Cortex of kidney (tissue), 1 donor: ENCODE measurements around the gene ACOT7.

Source experiments
- DNase-seq: peaks from one replicate; lab custom pipeline; 2025; lab: John Stamatoyannopoulos, UW

The ACOT7 gene

GRCh38 chr1:6424000-6424565, 30.5 kb upstream of the ACOT7 start:
- DNase-seq = no peak

- no peak for DNase-seq
Measured at GRCh38 chr1:6423321-6423999, 29.9 kb upstream of the ACOT7 start.

GRCh38 chr1:6421266-6421665, 27.7 kb upstream of the ACOT7 start:
- DNase-seq = no peak

- DNase-seq = no peak
Measured at GRCh38 chr1:6420454-6421042, 27.0 kb upstream of the ACOT7 start.

- DNase-seq = no peak
Measured at GRCh38 chr1:6419804-6420453, 26.4 kb upstream of the ACOT7 start, which contains the start of gene HES2. Gene HES2 (minus strand): TSS chr1:6419919. CDS start chr1:6419820, 99 bp downstream.

- DNase-seq = no peak
Measured at GRCh38 chr1:6419397-6419803, 25.8 kb upstream of the ACOT7 start.

- DNase-seq = no peak
Measured at GRCh38 chr1:6418668-6419396, 25.3 kb upstream of the ACOT7 start.

- no peak for DNase-seq
Measured at GRCh38 chr1:6417961-6418667, 24.5 kb upstream of the ACOT7 start.

GRCh38 chr1:6416906-6417305, 23.3 kb upstream of the ACOT7 start:
- no peak for DNase-seq

- no peak for DNase-seq
Measured at GRCh38 chr1:6416295-6416656, 22.7 kb upstream of the ACOT7 start.

- no peak for DNase-seq
Measured at GRCh38 chr1:6414881-6415626, 21.5 kb upstream of the ACOT7 start.

GRCh38 chr1:6414443-6414844, 20.9 kb upstream of the ACOT7 start:
- no peak for DNase-seq

- DNase-seq = no peak
Measured at GRCh38 chr1:6412896-6413295, 19.3 kb upstream of the ACOT7 start.

- no peak for DNase-seq
Measured at GRCh38 chr1:6410248-6410893, 16.8 kb upstream of the ACOT7 start.

GRCh38 chr1:6409733-6410132, 16.2 kb upstream of the ACOT7 start:
- DNase-seq = no peak

GRCh38 chr1:6409053-6409452, 15.5 kb upstream of the ACOT7 start:
- no peak for DNase-seq

GRCh38 chr1:6408023-6408422, 14.5 kb upstream of the ACOT7 start:
- no peak for DNase-seq

- DNase-seq = no peak
Measured at GRCh38 chr1:6401673-6402072, 8.1 kb upstream of the ACOT7 start.

- DNase-seq = no peak
Measured at GRCh38 chr1:6399294-6399693, 5.7 kb upstream of the ACOT7 start.

GRCh38 chr1:6397844-6398441, 4.4 kb upstream of the ACOT7 start:
- no peak for DNase-seq
